ENCODE measurements around the gene CUBN.

CUBN gene

DNA sequence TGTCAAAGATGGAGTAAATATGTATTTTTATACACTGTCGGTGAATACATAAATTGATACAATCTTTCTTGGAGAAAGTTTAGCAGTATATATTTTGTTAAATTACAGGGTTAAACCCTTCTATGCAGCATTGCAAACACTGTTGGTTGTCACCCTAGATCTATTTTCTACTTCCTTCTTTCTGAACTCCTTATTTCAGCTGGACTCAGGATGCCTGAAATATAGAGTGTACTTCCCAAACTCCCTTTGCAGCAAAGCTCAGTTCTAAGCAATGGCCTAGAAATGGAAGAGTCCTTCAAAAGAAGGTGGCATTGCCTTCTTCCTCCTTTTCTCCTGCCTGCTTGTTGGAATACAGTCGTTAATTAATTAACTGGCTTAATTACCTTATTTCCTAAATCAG lies 20.6 kb downstream of the CUBN start:
- DNase-seq (ENCODE audit: low read depth in 2 of 2), result no peak

- no peak for DNase-seq (ENCODE audit: low read depth in 2 of 2)
Measured at GRCh38 chr10:17106991-17107390, 22.6 kb downstream of the CUBN start.

- no peak for DNase-seq (ENCODE audit: low read depth in 2 of 2)
Measured at GRCh38 chr10:17101910-17102266, 27.7 kb downstream of the CUBN start.

DNA sequence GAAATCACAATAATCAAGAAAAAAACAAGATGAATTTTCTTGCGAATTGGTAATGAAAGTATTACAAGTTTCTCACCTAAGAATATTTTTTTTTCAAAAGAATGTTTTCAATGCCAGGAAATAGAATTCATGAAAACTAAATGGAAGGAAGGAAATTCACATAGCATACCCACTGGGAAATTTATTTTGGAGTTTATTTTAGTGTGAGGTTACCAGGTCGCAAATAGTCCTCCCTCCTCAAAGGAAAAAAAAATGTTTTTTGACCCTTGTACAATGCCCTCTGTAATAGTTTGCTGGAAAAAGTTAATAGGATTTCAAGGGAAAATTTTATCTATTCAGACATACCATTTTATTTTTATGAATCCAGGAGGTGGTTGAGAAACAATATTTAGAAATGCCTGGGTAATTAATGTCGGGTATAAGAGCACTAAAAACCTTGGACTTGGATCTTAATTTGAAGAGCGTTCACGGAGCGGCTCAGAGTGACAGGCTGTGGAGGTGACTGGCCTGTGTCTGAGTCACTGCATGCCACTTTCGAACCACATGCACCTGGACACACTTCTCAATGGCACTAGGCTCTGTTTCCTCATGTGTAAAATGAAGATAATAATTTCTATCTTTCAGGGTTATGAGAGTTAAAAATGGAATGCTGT lies 28.2 kb downstream of the CUBN start:
- no peak for DNase-seq (ENCODE audit: low read depth in 2 of 2)

DNA sequence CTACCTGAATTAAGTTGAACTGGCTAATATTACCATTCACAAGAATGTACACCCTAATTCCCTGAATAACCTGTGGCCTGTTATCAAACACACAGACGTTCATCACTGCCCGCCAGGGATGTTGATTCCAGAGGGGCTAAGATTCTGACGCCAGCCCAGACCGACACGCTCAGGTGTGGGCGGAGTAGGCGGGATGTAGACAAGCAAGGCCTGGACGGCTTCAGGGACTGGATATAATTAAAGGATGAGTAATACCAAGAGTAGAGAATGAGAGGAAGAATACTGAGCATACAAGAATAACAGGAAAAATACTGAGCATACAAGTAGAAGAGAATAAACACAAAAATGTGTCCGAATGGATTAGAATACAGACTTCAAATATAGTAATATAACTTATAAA lies 29.0 kb downstream of the CUBN start:
- DNase-seq (ENCODE audit: low read depth in 2 of 2), result no peak

GRCh38 chr10:17098012-17098411 lies 31.6 kb downstream of the CUBN start:
- DNase-seq (ENCODE audit: low read depth in 2 of 2), result no peak

DNA sequence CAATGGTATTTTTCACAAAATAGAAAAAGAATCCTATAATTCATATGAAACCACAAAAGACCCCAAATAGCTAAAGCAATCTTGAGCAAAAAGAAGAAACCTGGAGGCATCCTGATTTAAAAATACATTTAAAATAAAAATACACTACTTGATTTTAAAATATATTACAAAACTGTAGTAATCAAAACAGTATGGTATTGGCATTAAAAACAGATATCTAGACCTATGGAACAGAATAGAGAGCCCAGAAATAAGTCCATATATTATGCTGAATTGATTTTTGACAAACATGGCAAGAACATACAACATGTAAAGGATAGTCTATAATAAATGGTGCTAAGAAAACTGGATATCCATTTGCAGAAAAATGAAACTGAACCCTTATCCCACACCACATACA lies 34.8 kb downstream of the CUBN start:
- DNase-seq (ENCODE audit: low read depth in 2 of 2), result no peak

DNA sequence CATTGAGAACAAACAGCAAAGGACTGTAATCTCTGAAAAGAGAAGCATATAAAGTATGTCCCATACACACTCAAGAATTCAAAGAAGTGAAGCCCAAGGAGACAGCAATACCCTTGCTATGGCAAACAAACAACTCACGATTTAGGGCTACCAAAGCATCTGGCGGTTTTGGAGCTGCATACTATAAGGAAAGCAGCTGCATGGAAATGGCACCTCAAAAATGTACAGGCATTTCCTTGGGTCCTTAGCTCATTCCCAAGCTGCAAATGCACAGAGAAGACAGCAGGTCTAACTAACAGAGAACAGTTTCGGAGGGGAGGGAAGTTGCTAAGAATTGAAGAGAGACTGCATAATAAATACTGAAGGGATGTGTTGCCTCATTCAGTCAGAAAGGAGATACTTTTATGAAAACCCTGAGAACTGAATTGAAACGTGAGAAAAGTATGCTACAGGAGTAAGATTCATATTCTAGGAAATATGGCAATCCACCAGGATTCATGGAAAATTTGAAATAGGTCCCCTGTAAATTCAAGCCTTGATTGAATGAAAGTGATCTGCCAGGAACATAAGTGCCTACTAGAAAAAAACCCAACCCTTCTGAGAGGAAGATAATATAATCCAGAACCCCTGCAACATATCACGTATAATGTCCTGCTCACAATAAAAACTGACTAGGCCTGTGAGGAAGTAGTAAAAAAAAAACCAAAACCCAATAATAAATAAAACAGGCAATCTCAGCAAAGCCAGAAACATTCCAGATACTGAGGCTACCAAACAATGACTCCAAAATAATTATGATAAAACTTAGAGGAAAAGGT lies 36.4 kb downstream of the CUBN start:
- no peak for DNase-seq (ENCODE audit: low read depth in 2 of 2)

DNA sequence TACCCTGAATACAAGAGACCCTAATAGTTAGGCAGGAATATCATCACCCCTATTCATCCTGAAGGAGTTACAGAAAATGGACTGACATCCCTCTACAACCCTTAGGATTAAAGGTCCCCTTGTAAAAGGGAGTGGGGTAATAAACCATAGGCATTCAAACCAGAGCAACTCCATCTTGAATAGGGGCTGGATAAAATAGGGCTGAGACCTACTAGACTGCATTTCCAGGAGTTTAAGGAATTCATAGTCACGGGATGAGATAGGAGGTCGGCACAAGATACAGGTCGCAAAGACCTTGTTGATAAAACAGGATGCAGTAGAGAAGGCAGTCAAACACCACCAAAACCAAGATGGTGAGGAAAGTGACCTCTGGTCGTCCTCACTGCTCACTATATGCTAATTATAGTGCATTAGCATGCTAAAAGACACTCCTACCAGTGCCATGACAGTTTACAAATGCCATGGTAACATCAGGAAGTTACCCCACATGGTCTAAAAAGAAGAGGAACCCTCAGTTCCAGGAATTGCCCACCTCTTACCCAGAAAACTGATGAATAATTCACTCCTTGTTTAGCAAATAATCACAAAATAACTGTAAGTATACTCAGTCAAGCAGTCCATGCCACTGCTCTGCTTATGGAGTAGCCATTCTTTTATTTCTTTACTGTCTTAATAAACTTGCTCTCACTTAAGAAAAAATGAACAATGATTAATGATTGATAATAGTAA lies 37.2 kb downstream of the CUBN start:
- no peak for DNase-seq (ENCODE audit: low read depth in 2 of 2)

DNA sequence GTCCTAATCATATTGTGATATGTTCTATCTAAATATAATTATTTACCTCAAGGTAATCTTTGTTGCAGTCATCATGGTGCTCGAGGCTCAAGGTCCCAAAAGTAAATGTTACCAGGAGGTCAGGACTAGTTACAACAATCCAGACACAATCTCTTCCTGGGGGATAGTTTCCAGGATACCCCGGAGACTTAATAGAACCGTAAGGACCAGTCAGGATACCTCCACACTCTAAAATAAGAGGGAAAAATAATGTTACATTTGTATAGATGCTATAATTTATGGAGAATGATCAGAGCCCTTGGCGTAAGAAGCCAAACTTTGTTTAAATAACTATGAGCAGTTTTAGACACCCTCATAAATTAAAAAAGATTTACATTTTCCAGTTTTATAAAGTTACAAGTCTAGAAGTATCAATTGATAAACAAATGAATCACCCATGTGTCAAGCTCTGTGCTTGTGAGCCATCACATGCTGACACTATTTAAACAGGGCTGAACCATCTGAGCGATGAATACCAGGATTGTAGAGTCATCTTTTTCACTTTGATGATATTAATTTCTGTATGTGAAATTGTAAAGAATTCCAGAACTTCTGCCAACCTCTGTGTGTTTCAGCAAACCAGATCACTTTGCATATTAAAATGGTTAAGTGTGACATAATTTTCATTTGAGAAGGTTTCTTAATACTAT lies 41.3 kb downstream of the CUBN start:
- DNase-seq (ENCODE audit: low read depth in 2 of 2), result no peak

DNA sequence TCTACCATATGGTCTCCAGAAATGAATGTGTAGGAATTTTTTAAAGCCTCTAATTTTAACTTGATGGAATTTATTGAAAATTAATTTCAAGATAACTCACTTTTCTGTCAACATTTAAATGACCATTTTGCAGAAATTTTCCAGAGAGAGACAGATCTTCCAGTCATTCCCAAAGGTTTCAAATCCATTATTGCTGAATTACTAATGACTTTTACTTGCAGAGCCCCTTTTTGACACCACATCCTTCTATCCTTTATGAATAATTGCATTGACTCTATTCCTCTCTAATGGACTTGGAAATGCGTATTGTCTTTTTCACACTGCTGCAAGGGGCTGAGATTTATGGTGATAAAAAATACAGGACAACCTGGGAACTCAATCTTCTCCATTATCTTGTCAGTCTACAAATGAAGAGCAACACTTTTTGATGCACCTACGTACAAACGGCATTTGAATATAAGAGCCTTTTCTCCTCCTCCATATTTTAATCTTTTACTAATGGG lies 42.7 kb downstream of the CUBN start:
- no peak for DNase-seq (ENCODE audit: low read depth in 2 of 2)

GRCh38 chr10:17085011-17085725 lies 44.4 kb downstream of the CUBN start:
- DNase-seq (ENCODE audit: low read depth in 2 of 2), result no peak

- DNase-seq (ENCODE audit: low read depth in 2 of 2), result no peak
Measured at GRCh38 chr10:17084258-17084657, 45.4 kb downstream of the CUBN start.

DNA sequence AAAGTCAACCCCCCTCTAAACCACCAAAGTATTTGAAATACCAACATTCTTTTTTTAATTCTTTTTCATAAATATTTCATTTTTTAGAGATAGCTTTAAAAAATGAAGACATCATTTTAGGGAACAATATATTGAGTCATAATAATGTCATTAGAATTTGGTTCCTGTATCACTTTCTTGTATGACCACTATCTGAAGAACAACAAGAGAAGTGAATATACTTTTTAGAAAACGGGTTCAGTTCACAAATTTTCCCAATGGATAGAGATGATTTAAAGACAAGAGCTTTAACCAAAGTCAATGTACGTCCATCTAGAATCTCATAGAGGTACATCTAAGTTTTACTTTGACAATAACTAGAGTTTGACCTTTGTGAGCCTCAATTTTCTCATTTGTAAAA lies 48.2 kb downstream of the CUBN start:
- no peak for DNase-seq (ENCODE audit: low read depth in 2 of 2)

DNA sequence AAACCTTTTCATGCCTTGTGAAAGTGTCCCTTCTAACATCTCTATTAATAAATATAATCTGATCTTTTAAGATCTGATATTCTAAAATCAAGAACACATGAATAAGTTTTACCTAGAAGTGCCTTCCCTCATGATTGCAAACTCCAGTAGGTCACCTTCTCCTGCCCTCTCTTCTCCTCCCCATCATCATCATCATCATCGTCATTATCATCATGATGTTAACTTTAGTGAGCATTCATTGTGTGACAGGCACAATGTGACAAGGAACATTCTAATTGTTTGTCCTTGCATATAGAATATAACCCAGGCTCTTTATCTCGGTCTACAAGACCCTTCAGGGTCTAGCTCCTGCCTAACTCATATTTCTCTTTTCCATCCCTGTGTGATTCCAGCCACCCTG lies 51.7 kb downstream of the CUBN start:
- DNase-seq (ENCODE audit: low read depth in 2 of 2), result no peak

GRCh38 chr10:17077346-17077781 lies 52.2 kb downstream of the CUBN start:
- no peak for DNase-seq (ENCODE audit: low read depth in 2 of 2)

DNA sequence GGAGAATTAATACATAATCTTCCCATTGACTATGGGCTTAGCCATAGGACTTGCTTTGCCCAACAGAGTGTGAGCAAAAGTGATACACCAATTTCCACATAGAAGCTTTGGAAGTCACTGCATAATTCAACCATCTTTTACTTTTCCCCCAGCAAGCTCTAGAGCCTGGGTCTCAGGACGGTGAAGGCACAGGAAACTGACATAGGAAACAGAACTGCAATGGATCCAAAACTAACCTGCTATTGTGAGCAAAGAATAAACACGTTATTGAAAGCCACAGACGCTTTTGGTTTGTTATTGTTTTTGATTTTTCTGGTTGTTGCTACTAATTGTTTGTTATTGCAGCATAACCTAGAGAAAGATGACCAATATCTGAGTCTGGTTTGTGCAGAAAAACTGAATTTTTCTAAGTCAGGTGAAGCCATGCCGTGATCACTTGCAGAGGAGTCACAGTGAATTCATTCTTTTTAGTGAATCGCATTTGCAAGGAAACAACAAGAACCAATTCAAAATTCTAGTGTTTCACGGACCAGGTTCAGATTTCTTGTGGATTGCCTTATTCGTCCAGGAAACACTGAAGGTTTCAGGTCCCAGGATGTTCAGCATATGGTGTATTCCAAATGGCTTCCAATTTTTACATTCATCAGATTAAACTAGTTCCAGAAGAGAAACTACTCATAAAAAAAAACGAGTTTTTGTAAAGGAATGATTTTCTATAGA lies 52.8 kb downstream of the CUBN start:
- DNase-seq (ENCODE audit: low read depth in 2 of 2), result no peak

DNA sequence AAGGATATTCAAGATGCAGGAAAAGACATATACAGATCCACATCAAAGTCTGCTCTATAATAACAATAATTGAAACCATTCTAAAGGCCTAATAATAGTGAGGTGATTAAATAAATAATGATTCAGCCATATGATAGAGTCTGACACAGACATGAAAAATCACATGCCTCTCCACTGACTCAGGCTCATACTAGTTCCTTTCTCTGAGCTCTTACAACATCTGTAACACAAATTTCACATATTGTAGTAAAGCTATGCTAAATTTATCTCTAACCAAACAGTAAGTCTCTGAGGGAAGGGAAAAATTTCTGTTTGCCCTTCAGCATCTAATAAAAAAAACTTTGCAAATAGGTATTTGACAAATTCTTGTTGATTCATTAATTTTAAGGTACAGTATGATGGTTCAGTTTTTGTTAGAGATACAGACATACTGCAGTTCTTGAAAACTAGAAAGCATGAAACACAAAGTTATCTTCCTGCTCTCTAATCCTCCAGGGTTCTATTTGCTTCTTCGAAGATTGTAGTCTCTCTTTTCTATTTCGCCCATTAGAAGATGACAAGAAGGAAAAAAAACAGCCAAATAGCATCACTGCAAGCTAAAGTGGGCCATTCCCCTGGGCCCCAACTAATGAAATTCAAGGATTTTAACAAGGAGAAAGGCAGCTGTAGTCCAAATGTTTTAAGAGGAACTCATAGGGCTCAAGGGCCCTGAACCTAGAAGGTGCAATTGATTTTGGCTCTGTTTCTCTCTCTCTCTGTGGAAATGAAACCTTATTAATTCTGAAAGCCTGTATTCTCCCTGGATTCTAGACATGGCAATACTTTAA lies 53.9 kb downstream of the CUBN start:
- DNase-seq (ENCODE audit: low read depth in 2 of 2), result no peak

GRCh38 chr10:17074541-17074847 lies 55.1 kb downstream of the CUBN start:
- DNase-seq (ENCODE audit: low read depth in 2 of 2), result no peak

All from stimulated activated CD8-positive, alpha-beta memory T cell treated with anti-CD3 and anti-CD28 coated beads, Interleukin-15, amount 100 ng/mL, for 48 hours (primary cell).